ENCODE data around the gene HJURP.

Gene HJURP

DNA sequence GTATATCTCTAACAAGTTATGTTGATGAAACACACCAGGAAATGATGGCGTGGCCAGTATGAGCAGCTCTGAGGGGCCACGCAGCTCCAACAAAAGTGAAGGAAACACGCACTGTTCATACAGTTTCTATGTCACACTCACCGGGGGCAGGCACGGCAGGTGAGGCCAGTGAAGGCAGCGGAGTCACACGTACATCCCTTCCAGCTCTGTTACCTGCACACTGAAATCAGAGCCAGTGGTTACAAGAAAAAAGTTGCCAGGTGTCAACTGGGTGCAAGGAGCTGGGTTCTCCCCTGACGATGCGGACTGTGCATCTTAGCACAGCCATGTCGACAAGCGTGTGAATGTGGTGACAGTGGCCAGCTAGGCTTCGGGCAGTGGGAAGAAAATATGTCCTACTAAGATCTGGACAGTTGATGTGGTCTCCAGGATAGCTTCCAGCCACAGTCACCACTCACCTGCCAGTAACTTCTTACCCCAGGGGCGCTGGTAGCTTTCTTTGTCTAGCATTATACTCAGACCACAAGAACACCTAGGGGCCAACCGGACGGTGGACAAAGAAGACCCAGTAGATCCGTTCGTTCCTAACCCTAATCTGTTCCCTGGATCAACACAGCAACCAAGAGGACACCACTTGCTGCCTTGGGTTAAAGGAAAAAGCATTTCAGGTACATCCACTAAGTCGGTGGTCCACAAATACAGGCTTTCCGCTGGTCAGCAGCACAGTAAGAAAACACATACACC, 10.1 kb downstream of the HJURP start:
- H3K4me3 Mint-ChIP-seq, result no peak overlapping the region
- no peak overlapping the region for H3K27ac Mint-ChIP-seq
- H3K27me3 Mint-ChIP-seq, result no peaks in the 10 kb centered on the region
- peaks cover 2 to 3% of the 10 kb centered on the region in 2 donors for H3K36me3 Mint-ChIP-seq
- H3K4me1 Mint-ChIP-seq, result peaks cover 12 to 22% of the 10 kb centered on the region in 2 donors
- no peaks in the 10 kb centered on the region for H3K9me3 Mint-ChIP-seq
- DNase-seq (no peak), ATAC-seq (replicated peaks) (no peak)

DNA sequence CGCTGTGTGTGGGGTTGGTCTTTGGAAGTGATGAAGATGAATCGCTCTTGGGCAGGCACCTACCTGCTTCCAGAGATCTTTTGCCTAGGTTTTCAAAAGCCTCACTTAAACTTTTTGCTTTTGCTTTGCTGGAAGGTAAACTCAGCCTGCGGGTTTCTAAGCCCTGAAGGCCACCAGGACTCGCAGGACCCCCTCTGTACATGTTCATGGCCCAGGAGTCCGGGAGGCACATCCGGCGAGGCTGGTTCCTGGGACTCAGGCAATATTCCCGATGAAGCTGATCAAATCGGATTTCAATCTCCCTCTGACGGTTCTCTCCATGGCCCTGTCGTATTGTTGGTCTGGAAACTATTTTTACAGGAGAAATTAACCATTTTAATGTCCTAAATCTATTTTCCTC, 13.2 kb downstream of the HJURP start:
- ATAC-seq (replicated peaks) (no peak), DNase-seq (no peak)
- H3K27ac Mint-ChIP-seq, result no peak overlapping the region
- H3K4me3 Mint-ChIP-seq, result no peak overlapping the region
- no peaks in the 10 kb centered on the region for H3K27me3 Mint-ChIP-seq
- H3K9me3 Mint-ChIP-seq, result no peaks in the 10 kb centered on the region
- peaks cover 2 to 3% of the 10 kb centered on the region in 2 donors for H3K36me3 Mint-ChIP-seq
- peaks cover 10 to 16% of the 10 kb centered on the region in 2 donors for H3K4me1 Mint-ChIP-seq

- peaks cover 3 to 4% of the 10 kb centered on the region in 2 donors for H3K36me3 Mint-ChIP-seq
- H3K4me3 Mint-ChIP-seq, result no peak overlapping the region
- peaks cover 7 to 9% of the 10 kb centered on the region in 2 donors for H3K4me1 Mint-ChIP-seq
- DNase-seq (no peak), ATAC-seq (replicated peaks) (no peak)
- H3K27me3 Mint-ChIP-seq, result no peaks in the 10 kb centered on the region
- H3K27ac Mint-ChIP-seq, result no peak overlapping the region
- no peaks in the 10 kb centered on the region for H3K9me3 Mint-ChIP-seq
Observed at GRCh38 chr2:233840520-233840919, 13.8 kb downstream of the HJURP start.

DNA sequence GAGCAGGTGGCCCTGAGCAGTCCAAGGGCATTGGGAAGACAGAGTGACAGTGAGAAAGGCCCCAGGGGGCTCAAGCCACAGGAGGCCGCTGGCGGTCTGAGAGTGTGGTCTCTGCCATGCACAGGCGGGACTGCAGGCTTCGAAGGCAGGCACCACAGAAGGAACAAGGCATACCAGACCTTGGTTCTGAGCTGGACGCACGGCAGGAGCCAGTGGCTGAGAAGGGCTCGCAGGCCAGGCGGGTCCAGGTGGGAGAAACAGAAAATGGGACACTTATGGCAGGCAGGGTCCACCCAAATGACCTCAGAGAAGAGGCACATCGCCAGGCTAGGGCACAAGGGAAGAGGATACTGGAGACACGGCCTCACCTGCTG, 14.9 kb downstream of the HJURP start:
- Mint-ChIP-seq H3K4me3 (no peak overlapping the region), H3K27me3 (no peaks in the 10 kb centered on the region), H3K4me1 (peaks cover 0 to 5% of the 10 kb centered on the region in 2 donors), H3K36me3 (peaks cover 3 to 4% of the 10 kb centered on the region in 2 donors), H3K27ac (no peak overlapping the region), H3K9me3 (no peaks in the 10 kb centered on the region)
- ATAC-seq (replicated peaks), result no peak
- no peak for DNase-seq

DNA sequence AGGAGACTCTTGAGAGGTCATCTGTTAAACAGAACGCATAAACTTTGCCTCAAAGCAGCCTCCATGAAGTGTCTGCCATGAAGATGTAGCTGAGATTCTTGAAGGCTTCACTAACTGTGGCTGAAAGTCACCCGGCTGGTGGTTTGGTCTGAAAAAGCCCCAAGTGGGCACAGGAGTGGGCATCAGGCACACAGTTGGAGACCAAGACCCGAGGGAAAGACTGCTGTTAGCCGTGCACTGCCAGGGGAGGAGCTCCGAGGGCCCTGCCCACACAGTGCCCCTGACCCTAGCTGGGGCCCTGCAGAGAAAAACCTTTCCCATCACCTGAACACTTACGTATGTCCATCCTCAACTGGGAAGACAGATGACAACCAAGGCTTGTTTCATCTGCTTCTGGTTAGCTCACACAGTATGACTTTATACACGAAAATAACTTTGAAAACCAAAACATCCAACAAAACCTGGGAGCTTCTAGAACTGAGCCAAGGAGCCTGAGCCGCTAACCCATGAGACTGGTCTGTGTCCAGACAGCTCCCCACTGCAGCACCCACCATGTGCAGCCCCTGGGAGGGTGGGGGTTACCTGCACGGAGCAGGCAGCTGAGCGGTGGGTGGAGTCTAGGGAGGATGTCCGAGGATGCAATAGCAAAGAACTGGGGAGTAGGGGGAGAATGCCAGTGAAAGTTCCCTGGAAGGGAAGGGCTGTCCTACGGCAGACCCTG, 15.4 kb downstream of the HJURP start:
- DNase-seq (no peak), ATAC-seq (replicated peaks) (no peak)
- Mint-ChIP-seq H3K27ac (no peak overlapping the region), H3K4me1 (peaks cover 0 to 1% of the 10 kb centered on the region in 2 donors), H3K4me3 (no peak overlapping the region), H3K9me3 (no peaks in the 10 kb centered on the region), H3K36me3 (peaks cover 3 to 4% of the 10 kb centered on the region in 2 donors), H3K27me3 (no peaks in the 10 kb centered on the region)

- ATAC-seq (replicated peaks), result no peak
- DNase-seq, result no peak
- H3K36me3 Mint-ChIP-seq, result peaks cover 3 to 4% of the 10 kb centered on the region in 2 donors
- H3K9me3 Mint-ChIP-seq, result no peaks in the 10 kb centered on the region
- H3K4me3 Mint-ChIP-seq, result no peak overlapping the region
- H3K27ac Mint-ChIP-seq, result no peak overlapping the region
- H3K4me1 Mint-ChIP-seq, result no peaks in the 10 kb centered on the region
- H3K27me3 Mint-ChIP-seq, result no peaks in the 10 kb centered on the region
Observed at GRCh38 chr2:233838251-233838650, 16.1 kb downstream of the HJURP start.

DNA sequence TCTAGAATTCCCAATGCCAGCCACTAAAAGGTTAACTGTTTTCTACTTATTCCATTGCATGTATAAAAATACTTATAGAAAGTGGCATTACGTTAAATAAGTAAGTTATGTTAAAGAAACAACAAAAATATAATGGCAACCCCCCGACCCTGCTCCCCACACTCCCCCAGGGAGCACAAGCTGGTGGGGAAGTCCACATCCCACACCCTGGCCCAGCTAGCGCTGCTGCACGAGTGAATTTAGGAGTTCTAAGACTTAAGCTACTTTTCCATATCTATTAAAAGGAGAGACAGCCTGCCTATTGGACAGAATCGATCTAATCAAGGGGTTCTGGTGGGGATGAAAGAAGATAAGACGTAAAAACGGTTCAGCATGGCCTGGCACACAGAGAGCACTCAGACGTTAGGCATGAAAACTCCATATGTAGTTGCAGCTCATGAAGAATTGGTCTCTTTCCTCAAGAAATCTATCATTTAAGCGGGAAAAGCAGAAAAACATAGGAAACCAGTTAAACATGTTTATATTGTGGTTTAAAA, 16.6 kb downstream of the HJURP start:
- no peak for DNase-seq
- no peak overlapping the region for H3K27ac Mint-ChIP-seq
- H3K9me3 Mint-ChIP-seq, result no peaks in the 10 kb centered on the region
- no peak overlapping the region for H3K4me3 Mint-ChIP-seq
- H3K27me3 Mint-ChIP-seq, result no peaks in the 10 kb centered on the region
- ATAC-seq (replicated peaks), result no peak
- H3K36me3 Mint-ChIP-seq, result peaks cover 3 to 4% of the 10 kb centered on the region in 2 donors
- no peaks in the 10 kb centered on the region for H3K4me1 Mint-ChIP-seq

DNA sequence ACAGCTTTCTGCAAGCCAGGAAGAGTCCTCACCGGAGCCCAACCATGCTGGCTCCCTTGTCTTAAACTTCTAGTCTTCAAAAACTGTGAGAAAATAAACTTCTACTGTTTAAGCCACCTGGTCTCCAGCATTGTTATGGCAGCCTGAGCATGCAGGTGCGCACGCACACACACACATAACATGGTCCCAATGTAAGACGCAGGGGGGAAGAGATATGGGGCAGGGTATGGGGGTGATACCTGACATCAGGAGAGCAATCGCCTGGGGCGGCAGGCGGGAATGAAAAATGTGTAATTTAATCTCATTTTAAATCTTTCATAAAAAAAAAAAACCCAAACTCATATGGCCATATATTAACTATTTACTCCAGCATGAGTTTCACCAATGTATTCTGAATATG, 18.0 kb downstream of the HJURP start:
- Mint-ChIP-seq H3K4me3 (no peak overlapping the region), H3K36me3 (peaks cover 3 to 4% of the 10 kb centered on the region in 2 donors), H3K4me1 (peaks cover 0 to under 1% of the 10 kb centered on the region in 2 donors), H3K27me3 (no peaks in the 10 kb centered on the region), H3K9me3 (no peaks in the 10 kb centered on the region), H3K27ac (no peak overlapping the region)
- no peak for DNase-seq
- no peak for ATAC-seq (replicated peaks)

DNA sequence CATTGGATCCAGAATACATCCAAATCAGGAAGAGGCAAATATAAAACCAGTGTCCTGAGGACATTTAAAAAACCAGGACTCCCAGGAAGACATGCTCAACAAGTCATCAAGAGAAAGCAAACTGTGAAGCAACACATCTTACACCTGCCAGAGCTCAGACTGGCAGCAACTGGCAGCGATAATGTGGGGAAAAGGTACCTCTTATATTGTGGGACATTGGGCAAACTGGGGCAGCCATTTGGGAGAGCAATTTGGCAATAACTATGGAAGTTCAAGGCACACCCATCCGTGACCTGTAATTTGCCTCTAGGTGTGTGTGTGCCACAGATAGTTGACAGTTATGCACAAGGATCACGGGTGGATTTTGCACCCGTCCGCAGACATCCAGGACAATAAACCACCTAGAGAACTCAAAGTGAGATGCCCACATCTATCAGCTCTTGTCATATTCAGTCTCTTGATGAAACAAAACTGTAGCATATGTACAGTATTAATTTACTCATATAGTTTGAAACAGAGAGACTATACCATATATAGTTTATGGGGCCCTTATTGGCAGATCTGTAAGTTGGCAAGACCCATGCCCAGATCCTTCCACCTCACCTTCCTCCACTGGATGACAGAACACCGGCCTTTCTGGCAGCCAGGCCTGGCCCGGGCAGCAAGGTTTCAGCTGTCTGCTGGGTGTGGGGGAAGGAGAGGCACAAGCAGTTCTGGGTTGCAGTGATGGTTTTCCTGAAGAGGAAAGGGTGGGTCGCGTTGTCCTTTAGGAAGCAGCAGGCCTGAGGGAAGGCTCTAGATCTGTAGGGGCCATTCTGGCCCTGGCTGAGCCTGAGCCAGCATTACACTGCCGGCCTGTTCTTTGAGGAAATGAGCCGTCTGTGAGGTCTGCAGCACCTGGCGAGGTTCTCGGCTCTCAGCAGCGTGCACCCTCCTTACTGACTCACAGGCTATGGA, 18.8 kb downstream of the HJURP start:
- Mint-ChIP-seq H3K27me3 (no peaks in the 10 kb centered on the region), H3K9me3 (no peaks in the 10 kb centered on the region), H3K36me3 (peaks cover 3 to 4% of the 10 kb centered on the region in 2 donors), H3K4me3 (no peak overlapping the region), H3K4me1 (peaks cover 0 to 7% of the 10 kb centered on the region in 2 donors), H3K27ac (peak overlapping the region; percentile 65)
- ATAC-seq (replicated peaks) (no peak), DNase-seq (no peak)

- Mint-ChIP-seq H3K4me1 (peaks cover 0 to 7% of the 10 kb centered on the region in 2 donors), H3K36me3 (peaks cover 2 to 4% of the 10 kb centered on the region in 2 donors), H3K4me3 (no peak overlapping the region), H3K9me3 (no peaks in the 10 kb centered on the region), H3K27me3 (no peaks in the 10 kb centered on the region), H3K27ac (no peak overlapping the region)
- ATAC-seq (replicated peaks), result no peak
- no peak for DNase-seq
Observed at GRCh38 chr2:233833345-233833744, 21.0 kb downstream of the HJURP start.

DNA sequence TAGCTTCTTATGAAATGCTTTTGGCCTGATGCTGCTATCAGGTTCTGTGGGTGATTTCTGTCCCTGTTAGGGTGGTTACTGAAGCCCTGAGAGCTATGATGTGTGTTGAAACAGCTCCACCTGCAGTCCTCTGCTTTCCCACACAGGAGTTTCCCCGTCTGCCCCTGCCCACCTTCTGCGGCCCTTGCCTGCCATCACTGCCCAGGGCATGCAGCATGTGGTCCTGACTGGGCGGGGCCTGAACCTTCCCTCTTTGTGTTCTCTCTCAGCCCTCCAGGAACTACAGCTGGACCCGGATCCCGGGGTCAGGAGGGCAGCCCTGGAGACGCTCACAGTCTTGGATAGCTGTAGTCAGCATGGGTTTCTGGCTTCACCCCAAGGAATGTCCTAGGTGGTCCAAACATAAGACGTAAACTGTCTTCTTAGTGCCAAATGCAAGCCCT, 21.4 kb downstream of the HJURP start:
- Mint-ChIP-seq H3K9me3 (no peaks in the 10 kb centered on the region), H3K27me3 (no peaks in the 10 kb centered on the region), H3K27ac (peak overlapping the region; percentile 7), H3K4me1 (peaks cover 0 to 7% of the 10 kb centered on the region in 2 donors), H3K4me3 (no peak overlapping the region), H3K36me3 (peaks cover 0 to 4% of the 10 kb centered on the region in 2 donors)
- ATAC-seq (replicated peaks), result peak in 1 of 2 donors; percentile 36
- DNase-seq, result no peak

GRCh38 chr2:233832414-233832813, 21.9 kb downstream of the HJURP start:
- Mint-ChIP-seq H3K4me1 (peaks cover 0 to 7% of the 10 kb centered on the region in 2 donors), H3K9me3 (no peaks in the 10 kb centered on the region), H3K27ac (no peak overlapping the region), H3K27me3 (no peaks in the 10 kb centered on the region), H3K36me3 (peaks cover 0 to 4% of the 10 kb centered on the region in 2 donors), H3K4me3 (no peak overlapping the region)
- DNase-seq (no peak), ATAC-seq (replicated peaks) (no peak)

DNA sequence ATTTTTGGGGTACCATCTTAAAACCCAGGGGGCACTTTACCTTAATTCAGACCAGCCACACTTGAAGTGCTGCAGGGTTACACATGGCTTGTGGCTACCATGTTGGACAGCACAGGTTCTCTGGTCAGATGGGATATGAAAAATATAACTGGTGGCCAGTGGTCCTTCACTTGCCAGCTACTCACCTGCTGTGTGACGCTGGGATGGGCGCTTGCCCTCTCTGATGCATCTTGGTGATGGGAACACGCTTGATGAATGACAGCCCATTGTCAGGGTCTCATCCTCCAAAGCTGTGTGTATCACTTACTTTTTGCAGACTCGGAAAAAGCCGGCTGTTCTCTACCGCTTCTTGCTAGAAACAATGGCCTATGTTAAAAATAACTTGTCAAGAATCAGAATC, 22.5 kb downstream of the HJURP start:
- H3K27ac Mint-ChIP-seq, result no peak overlapping the region

More for the DNA sequence above, 22.5 kb downstream of the HJURP start:
- no peaks in the 10 kb centered on the region for H3K27me3 Mint-ChIP-seq
- H3K9me3 Mint-ChIP-seq, result no peaks in the 10 kb centered on the region
- peaks cover 0 to 7% of the 10 kb centered on the region in 2 donors for H3K4me1 Mint-ChIP-seq
- no peak overlapping the region for H3K4me3 Mint-ChIP-seq
- ATAC-seq (replicated peaks) (no peak), DNase-seq (no peak)
- peaks cover 0 to 4% of the 10 kb centered on the region in 2 donors for H3K36me3 Mint-ChIP-seq

Measured in stimulated activated naive B cell treated with anti-CD40 and anti-IgM and Interleukin-4, amounts not matched to agents 10 μg/mL and 1 μg/mL and 100 μg/mL, for 72 hours (primary cell).